A673 (cell line): ENCODE results near the gene SPATS2L. TPM values are rescaled to one million over a fixed set of nuclear protein-coding genes. Genes with fewer than 3 reads are reported as not detected.

Source experiments
- BruUV-seq: library from RNA; stranded (reverse); fragments of 400-500 nt; replicated peaks from 2 replicates; lab custom pipeline; 2021; lab: Mats Ljungman, UMichigan
- CTCF ChIA-PET: fragments of 300-600 bp; sonication (Branson Sonifier 250); formaldehyde crosslinking; loops from one replicate; lab custom pipeline; 2022; ENCODE audit warnings: antibody characterized with exemption; lab: Charles Lee
- POLR2A ChIA-PET: fragments of 300-600 bp; sonication (Branson Sonifier 250); formaldehyde crosslinking; loops from one replicate; lab custom pipeline; 2022; ENCODE audit warnings: antibody characterized with exemption; ENCODE audit not compliant: low non-redundant PET; lab: Charles Lee
- DNase-seq: peaks from one replicate; pipeline ENCODE4 v3.0.0-alpha.2; 2015; ENCODE audit warnings: low spot score
- H3K27ac ChIP-seq: fragments of 200-600 bp; sonication (generic); 2 replicates; pipeline ENCODE4 v1.5.1; 2016; ENCODE audit warnings: mixed run types, low read depth, mild to moderate bottlenecking, mixed read lengths, antibody characterized with exemption, low read length; ENCODE audit not compliant: poor library complexity, severe bottlenecking
- H3K27me3 ChIP-seq: fragments of 200-600 bp; sonication (generic); replicated peaks from 2 replicates; pipeline ENCODE4 v1.6.1; 2017; ENCODE audit warnings: mixed run types, low read depth, mild to moderate bottlenecking, mixed read lengths, antibody characterized with exemption, low read length; ENCODE audit not compliant: insufficient read depth, poor library complexity
- H3K36me3 ChIP-seq: fragments of 200-600 bp; sonication (generic); 2 replicates; pipeline ENCODE4 v1.6.1; 2016; ENCODE audit warnings: mixed run types, mild to moderate bottlenecking, mixed read lengths, antibody characterized with exemption, low read length; ENCODE audit not compliant: insufficient read depth, poor library complexity, severe bottlenecking
- H3K4me1 ChIP-seq: fragments of 200-600 bp; sonication (generic); 2 replicates; pipeline ENCODE4 v1.6.1; 2017; ENCODE audit warnings: mixed run types, mild to moderate bottlenecking, mixed read lengths, antibody characterized with exemption, low read length; ENCODE audit not compliant: insufficient read depth, poor library complexity, severe bottlenecking
- H3K4me3 ChIP-seq: fragments of 200-600 bp; sonication (generic); 2 replicates; pipeline ENCODE4 v1.5.1; 2016; ENCODE audit warnings: low read depth, mixed run types, mild to moderate bottlenecking, mixed read lengths, low read length; ENCODE audit not compliant: poor library complexity, severe bottlenecking
- H3K9me3 ChIP-seq: fragments of 200-600 bp; sonication (generic); 2 replicates; pipeline ENCODE4 v1.6.1; 2016; ENCODE audit warnings: mixed run types, low read depth, mild to moderate bottlenecking, mixed read lengths, antibody characterized with exemption, low read length; ENCODE audit not compliant: poor library complexity, severe bottlenecking
- EZH2 ChIP-seq: fragments of 200-600 bp; sonication (generic); IDR thresholded peaks from 2 replicates; pipeline ENCODE4 v1.6.1; 2017; ENCODE audit warnings: borderline replicate concordance, low read depth, mild to moderate bottlenecking, mixed read lengths, antibody characterized with exemption, low read length; ENCODE audit not compliant: poor library complexity, severe bottlenecking
- intact Hi-C: fragments of 100-400 bp; cut with micrococcal nuclease; formaldehyde crosslinking; loops from one replicate; pipeline ENCODE4 v1.10.0; 2022; ENCODE audit not compliant: unreplicated experiment
- total RNA-seq: library from RNA; stranded (reverse); gene quantifications from 2 replicates; pipeline ENCODE4 v1.2.3, GENCODE V29; 2021
- TF ChIP-seq, protein P1 (sequence below): fragments of 300-800, 200-600 bp; sonication (generic); conservative IDR thresholded peaks from 2 replicates; pipeline ENCODE4 v1.5.1; 2017; ENCODE audit warnings: low read depth, mild to moderate bottlenecking, antibody characterized with exemption, low read length, moderate library complexity, mixed read lengths

SPATS2L gene
- total RNA-seq, 1 experiment from 2014 or later: 10.0 TPM

DNA sequence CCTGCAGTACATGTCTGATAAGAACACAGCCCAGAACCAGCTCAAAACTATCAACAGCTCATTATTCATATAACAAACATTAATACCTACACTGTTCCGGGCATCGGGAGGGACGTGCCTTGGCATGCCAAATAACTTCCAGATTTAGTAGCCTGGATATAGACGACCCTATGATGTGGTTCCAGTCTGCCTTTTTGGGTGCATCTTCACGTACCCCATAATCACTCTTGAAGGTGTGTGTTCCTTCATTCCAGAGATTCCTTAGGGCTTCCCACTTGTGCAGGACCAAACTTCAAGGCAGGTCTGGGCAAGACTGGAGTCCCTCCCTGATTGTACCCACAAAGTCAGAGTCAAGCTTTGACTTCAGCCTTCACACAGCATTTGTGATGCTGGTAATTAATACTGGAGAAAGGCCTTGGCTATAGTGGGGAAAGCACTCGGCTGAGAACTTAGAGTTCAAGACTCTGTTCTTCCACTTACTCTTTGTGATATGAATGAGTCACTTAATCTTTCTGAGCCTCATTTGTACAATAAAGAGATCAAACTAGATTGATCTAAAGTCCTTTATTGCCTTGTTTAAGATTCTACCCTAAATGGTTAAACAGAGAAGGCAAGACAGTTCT lies 27.7 kb upstream of the SPATS2L start:
- no peaks in the 10 kb centered on the region for H3K4me1 ChIP-seq
- H3K36me3 ChIP-seq: no peaks in the 10 kb centered on the region
- no peaks in the 10 kb centered on the region for H3K9me3 ChIP-seq
- ChIA-PET CTCF (no interaction called here), POLR2A (no interaction called here)
- no TSS peak for BruUV-seq
- H3K4me3 ChIP-seq: no peak overlapping the region
- intact Hi-C loops: loop anchor here (10.0 kb wide), 1 partner anchor 456 kb away; no protein-coding TSS in a partner anchor
- TF ChIP-seq, protein P1, sequence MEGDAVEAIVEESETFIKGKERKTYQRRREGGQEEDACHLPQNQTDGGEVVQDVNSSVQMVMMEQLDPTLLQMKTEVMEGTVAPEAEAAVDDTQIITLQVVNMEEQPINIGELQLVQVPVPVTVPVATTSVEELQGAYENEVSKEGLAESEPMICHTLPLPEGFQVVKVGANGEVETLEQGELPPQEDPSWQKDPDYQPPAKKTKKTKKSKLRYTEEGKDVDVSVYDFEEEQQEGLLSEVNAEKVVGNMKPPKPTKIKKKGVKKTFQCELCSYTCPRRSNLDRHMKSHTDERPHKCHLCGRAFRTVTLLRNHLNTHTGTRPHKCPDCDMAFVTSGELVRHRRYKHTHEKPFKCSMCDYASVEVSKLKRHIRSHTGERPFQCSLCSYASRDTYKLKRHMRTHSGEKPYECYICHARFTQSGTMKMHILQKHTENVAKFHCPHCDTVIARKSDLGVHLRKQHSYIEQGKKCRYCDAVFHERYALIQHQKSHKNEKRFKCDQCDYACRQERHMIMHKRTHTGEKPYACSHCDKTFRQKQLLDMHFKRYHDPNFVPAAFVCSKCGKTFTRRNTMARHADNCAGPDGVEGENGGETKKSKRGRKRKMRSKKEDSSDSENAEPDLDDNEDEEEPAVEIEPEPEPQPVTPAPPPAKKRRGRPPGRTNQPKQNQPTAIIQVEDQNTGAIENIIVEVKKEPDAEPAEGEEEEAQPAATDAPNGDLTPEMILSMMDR: no peak
- no peak for TF ChIP-seq EZH2
- H3K27ac ChIP-seq: no peak overlapping the region
- no peak for DNase-seq
- H3K27me3 ChIP-seq: peaks cover 11% of the 10 kb centered on the region

DNA sequence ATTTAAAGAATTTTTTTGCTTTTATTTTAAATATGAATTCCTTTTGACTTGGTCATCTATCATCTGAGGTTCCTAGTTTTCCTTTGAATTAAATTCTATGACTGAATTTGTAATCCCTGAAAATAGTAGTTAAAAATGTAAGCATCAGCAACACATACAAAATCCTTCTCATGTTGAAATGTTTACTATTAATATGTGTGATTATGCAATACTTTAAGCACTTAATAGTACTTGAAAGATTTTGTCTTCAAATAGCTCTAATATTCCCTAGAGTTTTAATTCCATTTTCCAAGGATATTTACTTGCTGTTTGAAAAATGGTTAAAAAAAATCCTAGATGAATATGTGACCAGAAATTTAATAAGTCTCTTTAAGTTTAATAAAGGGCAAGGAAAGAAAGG lies 26.6 kb upstream of the SPATS2L start:
- ChIA-PET CTCF (no interaction called here), POLR2A (no interaction called here)
- TF ChIP-seq EZH2: no peak
- TF ChIP-seq, protein P1: no peak
- no peak for DNase-seq
- Histone ChIP-seq H3K4me1 (no peaks in the 10 kb centered on the region), H3K27me3 (peaks cover 11% of the 10 kb centered on the region), H3K4me3 (no peak overlapping the region), H3K36me3 (no peaks in the 10 kb centered on the region), H3K27ac (no peak overlapping the region), H3K9me3 (no peaks in the 10 kb centered on the region)
- intact Hi-C loops: loop anchor here (10.0 kb wide), 1 partner anchor 455 kb away; no protein-coding TSS in a partner anchor
- BruUV-seq: no TSS peak

DNA sequence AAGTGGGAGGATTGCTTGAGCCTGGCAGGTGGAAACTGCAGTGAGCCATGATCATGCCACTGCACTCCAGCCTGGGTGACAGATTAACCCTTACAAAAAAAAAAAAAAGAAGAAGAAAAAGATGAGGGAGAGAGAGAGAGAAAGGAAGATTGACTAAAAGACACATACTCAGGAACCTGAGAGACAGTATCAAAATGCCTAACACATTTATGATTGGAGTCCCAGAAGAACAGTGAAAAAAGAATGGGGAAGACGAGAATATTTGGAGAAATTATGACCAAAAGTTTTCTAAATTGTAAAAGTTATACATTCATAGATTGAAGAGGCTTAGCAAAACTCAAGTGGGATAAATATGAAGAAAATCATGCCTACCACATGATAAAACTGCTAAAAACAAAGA lies 19.9 kb upstream of the SPATS2L start:
- no peak overlapping the region for H3K4me3 ChIP-seq
- POLR2A ChIA-PET: no interaction called here
- BruUV-seq: no TSS peak
- no peaks in the 10 kb centered on the region for H3K36me3 ChIP-seq
- no peak for DNase-seq
- CTCF ChIA-PET: no interaction called here
- peaks cover 9% of the 10 kb centered on the region for H3K27me3 ChIP-seq
- no peaks in the 10 kb centered on the region for H3K4me1 ChIP-seq
- H3K9me3 ChIP-seq: no peaks in the 10 kb centered on the region
- intact Hi-C loops: no loop called here
- TF ChIP-seq EZH2: no peak
- TF ChIP-seq, protein P1: no peak
- no peak overlapping the region for H3K27ac ChIP-seq
